COLO668 (cell line): ENCODE results near the gene ID3.
"Not testable (repeated sequence)": the region's sequence is repeated elsewhere in the genome, so short reads cannot be mapped to it uniquely, and the experiment has no call there.

ENCODE experiments used
- DNase-seq: peaks from one replicate; lab custom pipeline; 2025; ENCODE audit not compliant: unreplicated experiment; lab: John Stamatoyannopoulos, UW

ID3 gene

GRCh38 chr1:23589585-23589986, 30.3 kb upstream of the ID3 start:
- DNase-seq: no peak

DNA sequence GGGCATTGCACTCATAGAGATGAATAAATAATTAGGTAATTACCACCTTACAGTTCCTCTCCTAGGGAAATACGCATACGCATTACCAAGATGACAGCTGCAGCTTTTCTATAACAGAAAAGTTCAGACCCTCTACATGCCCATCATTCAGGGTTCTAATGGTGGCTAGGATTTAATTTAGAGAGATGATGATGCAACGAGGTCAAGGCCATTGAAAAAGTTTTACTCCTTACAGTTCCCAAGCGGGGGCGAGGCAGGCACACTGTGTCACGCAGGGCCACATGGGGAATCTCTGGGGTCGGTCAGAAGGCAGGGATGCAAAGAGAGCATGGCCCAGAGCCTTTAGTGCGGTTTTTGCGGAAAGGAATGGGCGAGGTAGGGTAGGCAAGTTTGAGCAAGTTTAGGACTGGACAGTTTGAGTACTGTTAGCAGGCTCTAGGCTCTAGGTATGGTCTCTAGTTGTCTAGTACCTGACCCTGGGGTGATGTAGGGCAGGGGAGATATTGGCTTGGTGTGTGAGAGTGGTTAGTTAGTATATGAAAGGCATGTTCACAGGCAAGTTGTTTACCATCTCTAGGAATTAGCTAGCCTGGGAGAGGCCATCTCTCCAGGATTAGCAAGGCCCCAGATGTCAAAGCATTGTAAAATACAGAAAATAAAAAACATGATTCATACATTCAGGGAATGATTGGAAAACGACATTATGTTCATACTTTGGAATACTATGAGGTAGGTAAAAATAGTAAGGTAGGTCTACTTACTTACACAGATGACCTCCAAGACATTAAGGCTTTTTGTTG, 29.6 kb upstream of the ID3 start:
- no peak for DNase-seq

DNA sequence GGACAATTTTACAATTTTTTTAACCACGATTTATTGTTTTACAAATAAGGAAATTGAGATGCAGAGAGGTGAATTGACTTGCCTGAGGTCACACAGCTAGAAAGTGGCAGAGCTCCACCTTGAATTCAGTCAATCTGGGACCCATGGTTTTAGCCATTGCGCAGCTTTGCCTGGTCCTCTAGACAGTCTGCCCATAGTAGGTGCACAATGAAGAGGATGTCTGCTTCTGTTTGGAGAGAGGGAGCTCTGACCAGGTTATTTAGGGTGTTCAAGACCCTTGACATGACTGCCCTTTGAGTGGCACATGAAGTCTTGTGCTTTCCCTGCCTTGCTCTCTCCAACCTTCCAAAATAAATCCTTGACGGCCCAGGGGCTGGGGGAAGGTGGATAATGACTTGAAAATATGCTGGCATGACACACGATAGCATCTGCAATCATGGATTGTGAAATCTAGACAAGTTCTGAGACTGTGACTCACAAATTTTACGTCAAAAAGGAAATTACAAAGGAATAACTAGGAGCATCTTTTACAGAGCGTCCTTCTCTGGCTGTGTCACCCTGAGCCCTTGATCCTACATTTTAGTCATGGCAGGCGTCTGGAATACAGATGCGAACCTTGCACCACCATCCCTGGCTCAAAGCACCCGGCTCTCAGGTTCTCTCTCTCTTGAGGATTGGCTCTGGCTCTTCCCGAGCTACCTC, 26.2 kb upstream of the ID3 start:
- DNase-seq: no peak

GRCh38 chr1:23583727-23584126, 24.4 kb upstream of the ID3 start:
- DNase-seq: not testable (repeated sequence)

- no peak for DNase-seq
These were observed 23.5 kb upstream of the ID3 start for GRCh38 chr1:23582820-23583219.

- peak; percentile 58 for DNase-seq
These were observed 21.9 kb upstream of the ID3 start for GRCh38 chr1:23581219-23581618.

GRCh38 chr1:23578997-23579363, 19.7 kb upstream of the ID3 start:
- no peak for DNase-seq

DNA sequence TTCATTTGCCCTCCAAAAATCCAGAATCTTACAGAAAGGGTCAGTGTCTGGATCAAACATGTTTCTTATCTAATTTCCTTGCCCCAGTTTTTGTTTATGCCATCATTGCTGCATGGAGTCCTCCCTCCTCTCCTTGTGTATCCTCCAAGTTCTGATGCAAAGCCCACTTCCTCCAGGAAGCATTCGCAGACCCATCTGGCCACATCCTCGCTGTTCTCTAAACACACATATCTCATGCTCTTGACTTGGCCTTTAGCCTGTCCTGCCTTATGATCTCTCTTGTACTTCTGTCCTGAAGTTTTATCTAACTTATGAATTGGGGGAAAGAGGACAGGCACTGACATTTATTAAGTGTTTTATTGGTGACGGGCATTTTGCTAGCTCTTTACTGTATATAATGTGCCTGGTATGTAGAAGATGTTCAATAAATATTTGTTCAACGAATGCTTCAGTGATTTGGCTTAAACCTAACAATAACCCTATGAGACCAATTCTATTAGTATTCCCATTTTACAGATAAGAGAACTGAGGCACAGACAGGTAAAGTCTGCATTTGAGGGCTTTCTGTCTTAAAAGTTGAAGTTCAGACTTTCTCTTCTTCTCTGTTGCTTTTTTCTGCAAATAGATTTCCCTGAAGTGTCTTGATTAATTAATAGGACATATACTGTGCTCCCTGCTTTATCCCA, 19.2 kb upstream of the ID3 start:
- DNase-seq: no peak

DNA sequence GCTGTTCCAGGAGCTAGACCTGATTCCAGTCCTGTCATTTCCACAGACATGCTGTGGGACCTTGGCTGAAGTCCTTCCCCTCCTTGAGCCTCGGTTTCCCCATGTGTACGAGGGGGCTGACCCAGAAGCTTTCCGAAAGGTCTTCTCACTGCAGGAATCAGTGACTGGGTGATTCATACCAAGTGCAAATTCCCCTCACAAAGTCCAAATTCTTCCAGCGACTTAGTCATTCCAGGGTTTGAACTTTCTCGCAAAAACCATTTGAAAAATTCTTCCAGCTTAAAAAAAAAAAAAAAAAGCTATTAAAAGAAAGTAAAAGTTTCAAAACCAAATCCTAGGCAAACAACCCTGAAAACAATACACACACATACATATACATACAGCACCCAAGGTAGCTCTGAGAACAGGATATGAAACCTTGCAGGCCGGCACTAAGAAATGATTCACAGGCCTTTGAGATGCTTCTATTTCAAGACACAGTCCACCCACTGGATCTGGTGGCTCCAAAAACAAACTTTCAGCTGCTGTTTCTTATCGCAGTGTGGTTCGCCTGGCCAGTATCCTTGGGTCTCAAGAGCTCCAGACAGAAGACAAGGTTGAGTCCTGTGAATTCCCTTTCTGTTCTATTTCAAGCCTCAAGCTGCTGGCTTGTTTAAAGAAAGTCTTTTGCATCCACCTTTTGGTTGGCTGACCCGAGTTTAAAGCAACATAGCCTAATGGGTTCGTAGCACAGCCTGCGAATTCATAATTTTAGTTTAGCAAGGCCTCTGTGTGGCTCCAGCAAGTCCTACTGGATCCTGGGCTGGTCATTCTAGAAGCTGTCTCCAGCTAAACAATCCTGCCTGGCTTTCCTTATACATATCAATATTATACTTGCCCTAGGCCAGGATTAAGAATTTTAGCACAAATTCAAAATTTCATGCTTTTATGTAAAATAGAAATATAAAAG, 18.0 kb upstream of the ID3 start:
- no peak for DNase-seq

DNA sequence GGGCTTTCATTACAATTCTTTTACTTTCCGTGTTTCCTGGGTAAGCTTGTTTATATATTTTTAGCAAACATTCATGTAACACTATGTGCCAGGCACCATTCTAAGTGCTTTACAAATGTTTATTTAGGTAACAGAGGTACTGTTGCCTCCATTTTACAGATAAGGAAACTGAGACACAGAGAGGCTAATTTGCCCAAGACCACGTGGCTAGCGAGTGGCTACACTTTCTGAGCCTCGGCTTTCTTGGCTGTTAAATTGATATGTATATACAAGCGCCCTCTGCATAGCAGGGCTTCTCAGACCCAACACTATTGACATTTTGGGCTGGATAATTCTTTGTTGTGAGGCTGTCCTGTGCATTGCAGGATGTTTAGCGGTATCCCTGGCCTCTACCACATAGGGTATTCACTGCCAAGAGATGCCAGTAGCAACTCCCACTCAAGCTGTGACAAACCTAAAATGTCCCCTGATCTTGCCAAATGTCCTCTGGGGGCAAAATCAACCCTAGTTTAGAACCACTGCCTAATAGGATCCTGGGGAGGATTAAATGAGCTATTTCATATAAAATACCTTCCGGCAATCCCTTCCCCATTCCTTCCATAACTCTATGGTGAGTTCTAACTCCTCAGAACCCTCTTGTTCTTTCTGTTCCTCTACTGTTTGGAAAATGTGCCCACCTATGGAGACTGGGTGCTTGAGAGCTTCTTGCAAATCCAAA, 17.2 kb upstream of the ID3 start:
- no peak for DNase-seq

GRCh38 chr1:23575226-23575810, 16.0 kb upstream of the ID3 start:
- no peak for DNase-seq

DNA sequence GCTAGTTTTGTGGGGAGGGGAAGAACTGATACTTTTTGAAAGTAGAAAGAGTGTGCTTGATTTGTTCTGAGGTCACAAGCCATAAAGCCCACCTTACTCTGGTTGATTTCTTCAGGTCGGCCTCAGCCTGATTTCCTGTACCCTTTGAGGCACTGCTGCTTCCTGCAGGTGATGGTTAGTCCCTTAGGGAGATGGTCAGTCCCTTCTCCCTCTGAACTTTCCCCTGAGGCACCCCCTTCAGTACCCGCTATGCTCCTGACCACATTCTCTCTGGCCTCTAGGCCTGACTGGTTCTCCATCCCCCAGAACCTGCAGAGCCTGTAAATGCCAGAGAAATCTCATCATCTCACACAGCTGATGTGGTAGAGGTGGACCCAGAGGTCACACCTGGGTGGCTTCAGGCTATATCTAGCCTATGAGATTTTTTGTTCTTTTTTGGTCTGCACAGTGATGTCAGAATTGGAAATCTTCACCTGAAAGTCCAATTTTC, 15.0 kb upstream of the ID3 start:
- no peak for DNase-seq

DNA sequence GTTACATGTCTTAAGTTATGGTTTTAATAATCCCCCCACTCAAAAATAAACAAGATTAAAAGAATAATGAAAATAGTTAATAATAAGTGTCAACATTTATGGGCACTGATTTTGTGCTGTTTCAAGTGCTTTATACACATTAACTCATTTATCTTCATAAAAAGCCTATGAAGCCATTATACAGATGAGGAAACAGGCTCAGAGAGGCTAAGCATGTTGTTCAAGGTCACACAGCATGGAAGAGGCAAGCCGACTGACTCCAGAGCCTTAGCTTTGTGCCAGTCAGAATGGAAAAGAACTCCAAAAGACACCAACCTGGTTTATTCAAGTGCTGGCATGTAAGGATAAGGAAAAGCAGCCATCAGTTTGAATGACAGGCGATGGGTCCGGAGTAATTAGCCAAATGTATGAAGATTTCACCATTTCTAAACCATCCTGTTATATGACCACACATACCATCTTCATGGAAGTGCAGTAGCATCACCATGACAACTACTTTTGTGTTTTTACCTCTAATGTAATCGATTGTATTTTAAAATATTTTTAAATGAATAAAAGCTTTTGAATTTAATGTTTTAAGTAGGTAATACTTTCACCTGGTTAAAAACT, 14.4 kb upstream of the ID3 start:
- DNase-seq: no peak

- no peak for DNase-seq
These were observed 12.2 kb upstream of the ID3 start for GRCh38 chr1:23571465-23571864.

DNA sequence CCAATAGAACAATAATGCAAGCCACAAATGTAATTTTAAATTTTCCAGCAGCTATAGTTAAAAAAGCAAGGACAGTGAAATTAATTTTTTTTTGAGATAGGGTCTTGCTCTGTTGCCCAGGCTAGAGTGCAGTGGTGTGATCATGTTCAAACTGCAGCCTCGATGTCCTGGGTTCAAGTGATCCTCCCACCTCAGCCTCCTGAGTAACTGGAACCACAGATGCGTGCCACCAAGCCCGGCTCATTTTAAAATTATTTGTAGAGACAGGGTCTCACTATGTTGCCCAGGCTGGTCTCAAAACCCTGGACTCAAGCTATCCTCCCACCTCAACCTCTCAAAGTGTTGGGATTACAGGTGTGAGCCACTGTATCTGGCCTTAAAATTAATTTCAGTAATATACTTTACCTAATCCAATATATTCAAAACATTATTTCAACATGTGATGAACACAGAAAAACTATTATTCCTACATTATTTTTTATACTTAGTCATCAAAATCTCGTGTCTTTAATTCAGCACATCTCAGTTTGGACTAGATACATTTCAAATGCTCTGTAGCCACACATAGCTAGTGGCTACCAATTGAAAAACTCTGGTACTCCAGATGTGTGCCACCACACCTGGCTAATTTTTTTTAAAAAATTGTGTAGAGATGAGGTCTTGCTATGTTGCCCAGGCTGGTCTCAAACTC, 10.8 kb upstream of the ID3 start:
- no peak for DNase-seq

GRCh38 chr1:23568608-23569383, 9.5 kb upstream of the ID3 start:
- DNase-seq: no peak

- no peak for DNase-seq
These were observed 8.8 kb upstream of the ID3 start for GRCh38 chr1:23567996-23568607.

DNA sequence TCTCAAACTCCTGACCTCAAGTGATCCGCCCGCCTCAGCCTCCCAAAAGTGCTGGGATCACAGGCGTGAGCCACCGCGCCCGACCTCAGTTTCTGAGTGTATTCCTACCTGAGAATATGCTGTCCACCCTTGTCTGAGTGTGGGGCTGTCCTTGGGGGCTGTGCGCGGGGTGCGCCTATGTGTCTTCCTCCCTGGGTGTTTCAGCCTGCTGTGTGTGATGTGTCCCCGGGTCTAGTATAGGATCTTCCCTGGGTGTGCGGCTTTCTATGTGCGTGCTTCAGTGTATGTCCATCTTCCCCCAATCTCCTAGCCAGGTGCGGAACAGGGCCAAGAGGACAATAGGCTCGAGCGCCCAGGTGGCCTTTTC, 8.3 kb upstream of the ID3 start:
- no peak for DNase-seq
